GM19099 (cell line): ENCODE data around the gene TMEM202.
A peak's percentile ranks its signal among the peaks of the same experiment; 100 is the strongest.

Experiments
- POLR2A ChIP-seq: IDR thresholded peaks from 3 replicates; pipeline ENCODE4 v1.6.1; 2011; ENCODE audit warnings: low read depth; ENCODE audit not compliant: insufficient read length; ENCODE audit errors: extremely low read depth

The TMEM202 gene, protein sequence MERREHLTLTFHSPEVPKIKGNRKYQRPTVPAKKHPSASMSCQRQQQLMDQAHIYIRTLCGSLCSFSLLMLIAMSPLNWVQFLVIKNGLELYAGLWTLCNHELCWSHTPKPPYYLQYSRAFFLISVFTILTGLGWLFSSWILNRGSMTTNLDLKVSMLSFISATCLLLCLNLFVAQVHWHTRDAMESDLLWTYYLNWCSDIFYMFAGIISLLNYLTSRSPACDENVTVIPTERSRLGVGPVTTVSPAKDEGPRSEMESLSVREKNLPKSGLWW

DNA sequence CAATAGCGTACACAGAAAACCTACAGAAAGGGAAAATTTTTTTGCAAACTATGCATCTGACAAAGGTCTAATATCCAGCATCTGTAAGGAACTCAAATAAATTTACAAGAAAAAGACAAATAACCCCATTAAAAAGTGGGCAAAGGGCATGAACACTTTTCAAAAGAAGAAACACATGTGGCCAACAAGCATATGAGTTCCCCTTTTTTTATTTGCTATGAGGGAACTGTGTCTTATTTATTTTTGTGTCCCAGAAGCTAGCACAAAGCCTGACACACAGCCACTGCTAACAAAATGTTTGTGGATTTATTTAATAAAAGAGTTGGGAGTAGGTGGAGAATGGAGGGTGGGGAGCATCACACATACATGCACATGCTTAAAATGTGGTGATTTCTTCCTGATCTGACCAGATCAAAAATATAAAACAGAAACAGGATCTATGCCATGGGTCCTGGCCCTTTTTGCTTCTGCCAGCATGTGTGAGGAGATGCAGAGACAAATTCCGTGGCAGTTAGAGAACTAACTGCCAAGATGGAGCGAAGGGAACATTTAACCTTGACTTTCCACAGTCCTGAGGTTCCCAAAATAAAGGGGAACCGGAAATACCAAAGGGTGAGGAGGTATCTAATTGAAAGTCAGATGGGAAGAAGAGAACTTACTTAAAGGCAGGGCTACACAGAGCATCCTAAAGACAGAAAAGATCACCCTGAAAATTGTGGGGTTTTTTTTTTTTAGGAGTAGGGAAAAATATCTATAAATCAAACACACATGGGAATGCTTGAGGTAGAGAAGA lies at the start of gene TMEM202:
Gene TMEM202, plus strand, starts transcription at position 510 of the 793 bp plus-strand sequence. Its CDS starts 22 bp downstream, at position 532.
- TF ChIP-seq POLR2A: no peak

GRCh38 chr15:72353266-72353665 lies 44.8 kb upstream of the TMEM202 start:
- TF ChIP-seq POLR2A: no peak

GRCh38 chr15:72354496-72354895 lies 43.6 kb upstream of the TMEM202 start:
- TF ChIP-seq POLR2A: no peak

- TF ChIP-seq POLR2A: no peak
These were observed 40.0 kb upstream of the TMEM202 start for GRCh38 chr15:72358121-72358520.

- TF ChIP-seq POLR2A: no peak
These were observed 39.4 kb upstream of the TMEM202 start for GRCh38 chr15:72358650-72359171.

DNA sequence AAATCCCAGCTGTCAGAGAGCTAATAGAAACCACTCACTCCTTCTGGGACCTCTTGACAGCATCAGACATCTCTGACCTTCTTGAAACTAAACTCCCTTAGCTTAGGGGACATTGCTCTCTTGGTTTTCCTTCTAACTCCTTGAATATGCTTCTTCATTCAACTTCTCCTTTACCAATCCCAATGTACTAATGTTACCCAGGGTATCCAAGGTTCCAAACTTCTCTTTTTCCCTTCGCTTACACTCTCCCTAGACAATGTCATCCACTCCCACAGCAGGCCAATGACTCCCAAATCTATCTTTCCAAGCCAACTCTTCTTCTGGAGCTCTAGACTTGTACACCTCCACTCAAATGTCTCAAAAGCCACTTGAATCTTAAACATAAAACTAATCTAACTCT lies 36.9 kb upstream of the TMEM202 start:
- no peak for TF ChIP-seq POLR2A

- TF ChIP-seq POLR2A: no peak
These were observed 32.3 kb upstream of the TMEM202 start for GRCh38 chr15:72365844-72366243.

GRCh38 chr15:72368325-72368724 lies 29.8 kb upstream of the TMEM202 start:
- no peak for TF ChIP-seq POLR2A

DNA sequence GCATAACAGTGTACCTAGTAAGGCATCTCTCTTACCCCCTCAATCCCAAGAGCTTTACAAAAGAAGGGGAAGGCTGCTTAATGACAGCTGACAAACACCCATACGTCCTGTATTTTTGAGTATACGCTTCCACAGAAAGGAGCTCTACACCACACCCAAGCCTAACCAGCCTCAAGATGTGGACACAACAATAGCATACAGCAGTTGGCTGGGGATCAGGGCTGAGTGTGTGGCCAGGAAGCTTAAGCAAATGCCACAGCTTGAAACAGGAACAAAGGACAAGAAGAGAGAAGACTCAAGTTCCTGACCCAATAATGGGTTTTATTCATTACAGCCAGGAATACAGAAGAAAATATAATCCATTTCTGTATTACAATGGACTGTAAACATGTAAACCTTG lies 29.2 kb upstream of the TMEM202 start:
- TF ChIP-seq POLR2A: no peak

- TF ChIP-seq POLR2A: no peak
These were observed 28.1 kb upstream of the TMEM202 start for GRCh38 chr15:72369964-72370363.

DNA sequence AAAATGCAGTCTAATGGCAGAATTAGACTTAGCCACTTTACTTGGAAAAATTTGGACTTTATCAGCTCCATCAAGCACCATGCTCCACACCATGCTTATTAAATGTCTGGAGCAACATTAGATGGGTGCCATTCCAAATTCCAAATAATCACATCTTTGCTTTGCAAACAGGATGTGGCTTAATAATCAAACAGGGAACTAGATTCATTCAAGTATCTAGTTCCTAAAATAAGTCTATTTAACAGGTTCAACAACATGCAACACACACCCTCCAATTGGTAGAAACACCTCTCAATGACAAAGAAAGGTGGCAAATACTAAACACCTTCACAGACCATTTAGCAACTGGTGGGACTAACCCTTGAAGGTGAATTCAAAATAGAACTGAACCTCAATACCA lies 25.7 kb upstream of the TMEM202 start:
- TF ChIP-seq POLR2A: no peak

GRCh38 chr15:72375501-72375845 lies 22.6 kb upstream of the TMEM202 start:
- no peak for TF ChIP-seq POLR2A

DNA sequence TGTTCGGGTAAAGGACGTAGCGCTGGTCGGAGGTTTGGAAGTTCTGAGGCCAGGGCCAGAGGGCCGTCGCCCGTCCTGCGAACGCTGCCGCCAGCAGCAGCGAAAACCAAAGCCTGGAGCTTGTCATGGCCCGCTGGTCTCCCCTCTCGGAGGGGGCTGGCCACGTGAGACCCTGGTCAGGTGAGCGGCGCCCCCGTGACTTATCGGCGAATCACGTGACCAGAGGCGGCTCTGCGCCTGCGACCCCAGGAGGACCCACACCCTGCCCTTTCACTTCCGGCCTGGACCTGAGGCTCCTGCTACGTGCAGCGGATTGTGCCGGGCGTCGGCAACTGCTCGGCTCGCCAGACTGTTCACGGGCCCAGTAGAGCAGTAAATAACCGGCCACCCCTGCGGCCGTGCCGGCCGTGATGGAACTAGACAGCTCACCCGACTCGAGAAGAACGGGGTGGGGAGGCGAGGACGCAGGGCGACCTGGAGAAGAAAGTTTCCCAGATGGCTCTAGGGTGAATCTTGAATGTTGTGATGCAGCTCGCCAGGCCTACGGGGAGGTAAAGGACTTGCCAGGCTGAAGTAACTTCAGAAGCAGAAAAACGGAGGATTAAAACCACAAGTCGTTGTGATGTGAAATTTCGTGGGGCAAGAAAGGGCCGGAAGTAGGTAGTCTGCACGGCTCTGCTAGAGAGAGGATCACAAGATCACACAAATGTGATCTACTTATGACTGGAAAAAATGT lies 22.1 kb upstream of the TMEM202 start, which contains the start of gene HEXA:
Gene HEXA, minus strand, starts transcription at position 169 of the 736 bp plus-strand sequence. Its CDS starts 42 bp downstream, at position 127.
- peak; percentile 96 for TF ChIP-seq POLR2A

GRCh38 chr15:72377331-72377730 lies 20.8 kb upstream of the TMEM202 start:
- no peak for TF ChIP-seq POLR2A

DNA sequence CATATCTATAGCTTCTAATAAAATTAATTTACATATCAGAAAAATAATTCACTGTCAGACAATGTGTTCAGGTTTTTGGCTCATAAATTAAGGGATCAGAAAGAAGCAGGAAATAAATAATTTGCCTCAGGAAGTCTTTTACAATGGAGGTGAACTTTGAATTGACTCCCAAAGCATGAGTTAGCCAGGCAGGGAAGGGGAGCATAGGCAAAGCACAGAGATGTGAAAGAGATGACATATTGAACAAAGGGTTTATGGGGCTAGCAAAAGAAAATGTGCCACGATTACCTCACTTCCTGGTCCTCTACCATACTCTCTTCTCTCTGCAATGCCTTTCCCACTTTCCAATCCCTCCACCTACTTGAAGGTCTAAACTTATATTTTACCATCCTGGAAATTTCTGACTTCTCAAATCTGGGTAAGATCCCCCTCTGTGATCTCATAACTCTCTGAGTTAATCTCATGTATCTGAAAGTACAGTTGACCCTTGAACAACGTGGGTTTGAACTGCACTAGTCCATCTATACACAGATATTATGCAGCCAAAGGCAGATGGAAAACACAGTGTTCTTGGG lies 18.2 kb upstream of the TMEM202 start:
- TF ChIP-seq POLR2A: no peak

- TF ChIP-seq POLR2A: no peak
These were observed 17.4 kb upstream of the TMEM202 start for GRCh38 chr15:72380743-72381142.

DNA sequence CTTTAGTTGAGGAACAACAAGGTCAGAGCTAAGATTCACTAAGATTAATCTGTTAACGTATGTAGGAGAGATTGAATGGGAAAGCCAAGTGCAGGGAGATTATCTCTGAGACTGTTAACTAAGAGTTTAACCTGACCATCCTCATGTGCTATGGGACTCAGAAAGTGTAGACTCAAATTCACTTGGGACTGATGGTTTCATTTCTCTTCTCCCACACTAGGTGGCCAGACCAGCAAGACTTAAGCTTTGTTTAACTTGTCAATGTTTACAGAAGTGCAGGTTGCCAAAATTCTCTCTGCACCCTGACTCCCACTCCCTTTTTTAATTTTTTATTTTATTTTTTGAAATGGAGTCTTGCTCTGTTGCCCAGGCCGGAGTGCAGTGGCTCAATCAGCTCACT lies 16.0 kb upstream of the TMEM202 start:
- no peak for TF ChIP-seq POLR2A
